COR-L47 (cell line): Measurements from ENCODE around the gene PRPSAP2.
"Not testable (repeated sequence)": the region's sequence is repeated elsewhere in the genome, so short reads cannot be mapped to it uniquely, and the experiment has no call there.

Experiments
- DNase-seq: peaks from one replicate; lab custom pipeline; 2025; lab: John Stamatoyannopoulos, UW

Gene PRPSAP2

DNA sequence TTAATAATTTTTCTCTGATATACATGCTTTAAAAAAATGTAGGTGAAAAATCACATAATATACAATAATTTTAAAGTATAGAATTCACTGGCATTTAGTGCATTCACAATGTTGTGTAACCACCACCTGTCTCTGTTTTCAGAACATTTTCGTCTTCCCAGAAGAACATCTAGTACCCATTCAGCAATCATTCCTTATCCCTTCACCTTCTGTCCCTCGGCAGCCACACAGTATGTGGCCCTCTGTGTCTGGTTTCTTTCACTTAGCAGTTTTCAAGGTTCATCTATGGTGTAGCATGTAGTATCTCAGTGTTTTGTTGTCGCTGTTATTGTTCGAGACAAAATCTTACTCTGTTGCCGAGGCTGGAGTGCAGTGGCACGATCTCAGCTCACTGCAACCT lies 33.6 kb downstream of the PRPSAP2 start:
- no peak for DNase-seq

DNA sequence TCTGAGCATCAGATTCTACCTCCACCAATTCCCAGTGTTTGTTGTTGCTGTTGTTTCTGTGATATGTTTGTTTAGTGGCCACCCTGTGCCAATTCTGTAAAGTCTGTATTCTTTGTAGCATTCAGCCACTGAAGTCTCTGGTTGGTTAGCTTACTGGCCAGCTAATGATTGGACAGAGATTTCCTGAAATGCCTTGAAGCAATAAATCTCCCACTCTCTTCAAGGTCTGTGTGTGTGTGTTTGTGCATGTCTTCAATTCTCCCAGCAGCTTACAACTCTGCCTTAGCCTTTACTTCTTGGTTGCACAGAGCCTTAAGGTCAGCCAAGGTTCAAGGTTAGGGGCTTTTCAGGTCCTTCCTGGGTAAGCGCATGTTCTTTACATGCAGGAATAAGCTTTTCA lies 38.2 kb downstream of the PRPSAP2 start:
- no peak for DNase-seq

DNA sequence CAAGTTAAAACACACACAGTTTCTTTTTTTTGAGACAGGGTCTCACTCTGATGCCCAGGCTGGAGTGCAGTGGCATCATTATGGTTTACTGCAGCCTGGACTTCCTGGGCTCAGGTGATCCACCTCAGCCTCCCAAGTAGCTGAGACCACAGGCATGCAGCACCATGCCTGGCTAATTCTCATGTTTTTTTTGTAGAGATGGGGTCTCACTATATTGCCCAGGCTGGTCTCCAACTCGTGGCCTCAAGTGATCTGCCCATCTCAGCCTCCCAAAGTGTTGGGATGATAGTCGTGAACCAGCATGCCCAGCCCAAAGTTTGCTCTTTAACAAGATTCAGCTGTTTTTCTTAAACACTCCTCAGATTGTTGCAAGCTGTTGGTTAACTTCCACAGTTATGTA lies 39.0 kb downstream of the PRPSAP2 start:
- DNase-seq = no peak

DNA sequence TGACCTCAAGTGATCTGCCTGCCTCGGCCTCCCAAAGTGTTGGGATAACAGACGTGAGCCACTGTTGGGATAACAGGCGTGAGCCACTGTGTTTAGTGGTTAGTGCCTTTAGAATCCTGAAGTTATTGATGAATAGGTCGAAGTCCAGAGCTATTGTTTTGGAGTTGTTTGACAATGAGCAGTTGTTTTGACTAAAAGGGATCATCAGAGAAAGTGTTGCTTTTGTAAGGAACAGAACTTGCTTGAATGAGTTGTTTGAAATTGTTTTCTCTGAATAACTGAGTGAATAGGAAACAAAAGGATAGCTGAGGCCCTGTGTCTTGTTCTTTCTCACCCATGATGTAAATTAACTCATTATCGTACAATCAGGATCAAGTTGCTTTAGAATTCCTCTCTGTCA lies 46.6 kb downstream of the PRPSAP2 start:
- no peak for DNase-seq

DNA sequence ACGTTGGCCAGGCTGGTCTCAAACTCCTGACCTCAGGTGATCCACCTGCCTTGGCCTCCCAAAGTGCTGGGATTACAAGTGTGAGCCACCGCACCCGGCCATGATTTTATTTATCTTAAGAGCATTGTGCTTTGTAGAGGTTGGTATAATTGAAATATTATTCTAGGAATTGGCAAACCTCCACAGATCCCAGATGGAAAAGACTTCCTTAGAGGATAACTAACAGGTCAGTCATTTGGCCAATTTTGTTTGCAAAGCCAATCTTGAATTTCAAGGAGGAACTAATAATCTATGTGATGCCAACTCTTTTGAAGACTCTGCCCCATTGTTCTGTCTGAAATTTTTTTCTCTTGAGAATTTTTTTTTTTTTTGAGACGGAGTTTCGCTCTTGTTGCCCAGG lies 47.3 kb downstream of the PRPSAP2 start:
- no peak for DNase-seq

DNA sequence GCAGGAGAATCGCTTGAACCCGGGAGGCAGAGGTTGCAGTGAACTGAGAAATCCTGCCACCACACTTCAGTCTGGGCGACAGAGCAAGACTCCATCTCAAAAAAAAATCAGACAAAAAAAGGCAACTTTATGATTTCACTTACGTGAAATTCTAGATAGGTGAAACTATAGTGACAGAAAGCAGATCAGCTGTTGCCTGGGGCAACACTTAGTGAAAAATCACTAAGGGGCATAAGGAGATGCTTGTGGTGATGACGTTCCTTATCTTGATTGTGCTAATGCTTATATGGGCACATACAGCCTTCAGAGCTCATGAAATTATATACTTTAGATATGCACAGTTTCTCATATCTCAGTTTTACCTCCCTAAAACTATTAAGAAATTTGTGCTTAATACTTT lies 52.4 kb downstream of the PRPSAP2 start:
- no peak for DNase-seq

DNA sequence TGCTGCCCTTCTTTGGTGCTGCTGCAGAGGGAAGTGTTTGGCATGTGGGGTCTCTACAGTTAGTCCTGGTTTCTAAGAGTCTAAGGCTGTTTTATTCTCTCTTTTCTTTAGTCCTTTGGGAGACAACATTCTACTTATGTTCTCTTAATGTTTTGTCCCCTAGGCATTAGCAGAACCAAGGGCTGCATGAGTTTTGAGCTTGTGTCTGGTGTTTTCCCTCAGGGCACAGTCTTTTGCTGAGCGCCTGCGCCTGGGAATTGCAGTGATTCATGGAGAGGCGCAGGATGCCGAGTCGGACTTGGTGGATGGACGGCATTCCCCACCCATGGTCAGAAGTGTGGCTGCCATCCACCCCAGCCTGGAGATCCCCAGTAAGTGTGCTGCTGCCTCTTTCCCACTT lies 53.0 kb downstream of the PRPSAP2 start:
- no peak for DNase-seq

DNA sequence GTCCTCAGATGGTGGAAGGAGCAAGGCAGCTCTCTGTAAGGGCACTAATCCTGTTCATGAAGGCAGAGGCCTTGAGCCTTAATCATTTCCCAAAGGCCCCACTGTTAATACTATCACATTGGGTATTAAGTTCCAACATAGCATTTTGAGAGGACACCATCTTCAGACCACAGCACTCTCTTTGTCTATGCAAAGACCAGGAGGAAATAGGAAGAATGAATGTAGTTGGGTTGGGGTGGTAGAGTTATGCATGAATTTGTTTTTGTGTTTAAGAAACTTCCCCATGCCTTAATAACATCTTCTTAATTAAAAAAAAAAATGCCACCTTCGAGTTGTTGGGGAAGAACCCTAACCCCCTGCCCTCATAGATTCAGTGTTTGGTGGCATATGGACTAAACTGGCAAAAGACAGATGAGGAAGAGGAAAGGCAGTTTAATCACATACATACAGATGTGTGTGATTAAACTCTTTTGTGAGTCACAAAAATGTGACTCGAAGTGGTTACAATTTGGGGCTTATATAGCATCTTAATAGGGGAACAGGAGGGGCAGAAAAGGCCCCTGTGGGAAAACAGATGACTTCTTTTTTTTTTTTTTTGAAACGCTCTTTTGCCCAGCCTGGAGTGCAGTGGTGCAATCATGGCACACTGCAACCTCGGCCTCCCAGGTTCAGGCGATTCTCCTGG lies 59.0 kb downstream of the PRPSAP2 start:
- no peak for DNase-seq

DNA sequence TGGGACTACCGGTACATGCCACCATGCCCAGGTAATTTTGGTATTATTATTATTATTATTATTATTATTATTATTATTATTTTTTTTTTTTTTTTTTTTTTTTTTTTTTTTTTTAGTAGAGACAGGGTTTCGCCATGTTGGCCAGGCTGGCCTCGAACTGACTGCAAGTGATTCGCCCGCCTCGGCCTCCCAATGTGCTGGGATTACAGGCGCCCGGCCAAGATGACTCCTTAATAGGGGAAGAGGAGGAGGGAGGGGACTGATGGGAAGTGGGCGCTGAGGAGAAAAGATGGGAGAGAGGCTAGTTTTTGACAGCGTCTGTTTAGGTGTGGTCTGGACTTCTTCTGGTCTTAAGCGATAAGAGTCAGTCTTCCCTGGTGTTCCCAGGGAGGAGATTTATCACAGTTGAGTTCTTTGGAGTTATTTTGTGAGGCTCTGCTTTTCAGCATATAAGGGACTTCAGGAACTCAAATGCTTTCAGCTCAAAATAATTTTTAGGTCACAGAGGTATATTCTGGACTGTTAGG lies 59.6 kb downstream of the PRPSAP2 start:
- no peak for DNase-seq

DNA sequence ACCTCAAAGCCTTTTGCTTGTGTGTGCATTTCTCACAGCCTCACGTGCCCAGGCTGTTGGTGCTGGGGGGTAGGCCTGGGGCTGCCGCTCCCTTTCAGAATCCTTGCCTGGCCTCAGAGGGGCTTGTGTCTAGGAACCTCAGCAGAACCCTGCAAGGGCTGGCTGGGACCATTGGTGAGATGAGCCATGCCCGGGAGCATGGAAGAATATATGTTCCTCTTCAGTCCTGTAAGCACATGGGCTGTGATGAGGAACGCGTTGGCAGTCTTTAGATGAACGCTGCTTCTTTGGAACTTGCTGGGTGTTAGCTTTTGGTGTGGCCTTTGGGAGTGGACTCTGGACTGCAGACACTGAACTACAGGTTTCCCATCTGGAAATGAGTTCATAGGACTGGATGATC lies 62.0 kb downstream of the PRPSAP2 start:
- DNase-seq = no peak

DNA sequence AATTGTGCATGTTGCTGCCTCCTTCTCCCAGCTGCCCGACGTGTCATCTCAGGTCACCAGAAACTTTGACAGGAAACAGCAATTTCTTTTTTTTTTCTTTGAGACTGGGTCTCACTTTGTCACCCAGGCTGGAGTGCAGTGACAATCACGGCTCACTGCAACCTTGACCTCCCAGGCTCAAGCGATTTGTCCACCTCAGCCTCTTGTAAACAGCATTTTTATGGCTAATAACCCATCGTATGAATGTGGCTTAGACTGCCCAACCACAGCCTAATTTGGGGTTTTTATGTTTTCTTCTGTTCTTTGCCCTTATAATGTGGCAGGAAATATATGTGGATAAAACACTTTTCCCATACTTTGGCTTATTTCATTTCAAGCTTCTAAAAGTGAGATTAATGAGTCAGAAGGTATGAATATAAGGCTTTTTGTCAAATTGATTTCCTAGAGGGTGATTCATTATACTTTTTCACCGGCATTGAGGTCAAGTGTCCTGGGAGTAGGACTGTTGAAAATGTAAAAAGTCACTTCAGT lies 63.0 kb downstream of the PRPSAP2 start:
- DNase-seq = no peak

DNA sequence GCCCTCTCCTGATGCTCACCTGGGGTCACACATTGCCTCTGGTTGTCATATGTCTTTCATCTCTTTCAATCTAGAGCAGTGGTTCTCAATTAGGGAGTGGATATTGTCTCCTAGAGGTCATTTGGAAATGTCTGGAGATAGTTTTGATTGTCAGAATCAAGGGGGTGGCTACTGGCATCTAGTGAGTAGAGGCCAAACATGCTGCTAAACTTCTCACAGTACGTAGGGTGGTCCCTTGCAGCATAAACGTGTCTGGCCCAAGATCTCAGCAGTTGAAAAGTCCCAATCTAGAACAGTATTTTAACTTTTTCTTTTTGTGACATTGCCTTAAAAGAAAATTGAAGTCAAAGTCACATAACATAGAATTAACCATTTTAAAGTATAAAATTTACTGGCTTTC lies 63.6 kb downstream of the PRPSAP2 start:
- no peak for DNase-seq

DNA sequence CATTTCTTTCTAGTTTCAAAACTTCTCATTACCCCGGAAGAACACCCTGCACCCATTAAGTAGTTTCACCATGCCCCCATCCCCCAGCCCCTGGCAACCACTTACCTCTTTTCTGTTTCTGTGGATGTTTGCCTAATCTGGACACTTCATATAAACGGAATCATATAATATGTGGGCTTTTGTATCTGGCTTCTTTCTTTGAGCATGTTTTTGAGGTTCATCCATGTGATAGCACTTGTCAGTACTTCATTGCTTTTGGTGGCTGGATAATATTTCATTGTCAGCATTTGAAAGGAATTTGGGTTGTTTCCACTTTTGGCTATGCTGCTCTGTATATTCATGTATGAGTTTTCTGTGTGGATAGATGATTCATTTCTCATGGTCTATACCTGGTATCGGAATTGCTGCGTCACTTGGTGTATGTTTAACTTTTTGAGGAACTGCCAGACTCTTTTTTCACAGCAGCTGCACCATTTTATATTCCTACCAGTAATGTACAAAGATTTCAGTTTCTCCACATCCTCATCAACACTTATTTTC lies 64.1 kb downstream of the PRPSAP2 start:
- no peak for DNase-seq

DNA sequence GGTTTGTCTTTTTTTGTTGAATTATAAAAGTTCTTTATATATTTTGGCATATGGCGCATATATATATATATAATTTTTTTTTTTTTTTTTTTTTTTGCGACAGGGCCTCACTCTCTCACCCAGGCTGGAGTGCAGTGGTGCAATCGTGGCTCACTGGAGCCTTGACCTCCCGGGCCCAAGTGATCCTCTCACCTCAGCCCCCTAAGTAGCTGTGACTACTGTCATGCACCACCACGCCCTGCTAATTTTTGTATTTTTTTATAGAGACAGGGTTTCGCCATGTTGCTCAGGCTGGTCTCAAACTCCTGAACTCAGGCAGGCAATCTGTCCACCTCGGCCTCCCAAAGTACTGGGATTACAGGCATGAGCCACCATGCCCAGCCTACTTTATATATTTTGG lies 64.7 kb downstream of the PRPSAP2 start:
- DNase-seq = not testable (repeated sequence)

DNA sequence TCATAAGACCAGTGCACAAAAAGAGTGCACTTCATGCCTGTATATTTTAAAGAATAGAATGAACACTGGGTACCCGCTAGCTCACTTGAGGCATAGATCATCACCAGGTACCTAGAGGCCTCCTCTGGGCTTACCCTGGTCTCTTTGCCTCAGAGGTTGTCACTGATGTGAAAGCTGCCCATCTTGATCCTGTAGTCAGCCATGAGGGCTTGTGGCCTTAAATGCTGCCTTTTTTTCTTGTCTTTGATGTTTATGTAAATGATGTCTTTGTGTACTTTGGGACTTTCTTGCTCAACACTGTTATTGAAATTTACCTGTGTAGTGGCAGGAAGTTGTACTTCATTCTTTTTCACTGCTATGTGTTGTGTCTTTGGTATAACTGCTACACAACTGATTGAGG lies 67.3 kb downstream of the PRPSAP2 start:
- no peak for DNase-seq

DNA sequence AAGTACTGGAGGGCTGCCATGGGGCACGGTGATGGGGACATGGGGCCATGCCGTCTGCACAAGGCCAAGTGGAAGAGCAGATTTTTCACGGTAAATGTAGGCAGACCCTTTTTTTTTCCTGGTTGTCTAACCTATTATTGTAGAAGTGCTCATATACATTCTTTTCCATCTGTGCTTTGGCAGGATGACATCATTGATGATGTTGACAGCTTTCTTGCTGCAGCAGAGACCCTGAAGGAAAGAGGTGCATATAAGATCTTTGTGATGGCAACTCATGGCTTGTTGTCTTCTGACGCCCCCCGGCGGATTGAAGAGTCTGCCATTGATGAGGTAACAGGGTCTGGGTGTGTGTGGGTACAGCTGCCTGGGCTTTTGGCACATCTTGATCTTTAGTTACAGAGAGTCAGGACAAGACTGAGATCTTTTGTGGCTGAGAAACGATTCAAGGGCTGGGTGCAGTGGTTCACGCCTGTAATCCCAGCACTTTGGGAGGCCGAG lies 70.7 kb downstream of the PRPSAP2 start:
- no peak for DNase-seq

DNA sequence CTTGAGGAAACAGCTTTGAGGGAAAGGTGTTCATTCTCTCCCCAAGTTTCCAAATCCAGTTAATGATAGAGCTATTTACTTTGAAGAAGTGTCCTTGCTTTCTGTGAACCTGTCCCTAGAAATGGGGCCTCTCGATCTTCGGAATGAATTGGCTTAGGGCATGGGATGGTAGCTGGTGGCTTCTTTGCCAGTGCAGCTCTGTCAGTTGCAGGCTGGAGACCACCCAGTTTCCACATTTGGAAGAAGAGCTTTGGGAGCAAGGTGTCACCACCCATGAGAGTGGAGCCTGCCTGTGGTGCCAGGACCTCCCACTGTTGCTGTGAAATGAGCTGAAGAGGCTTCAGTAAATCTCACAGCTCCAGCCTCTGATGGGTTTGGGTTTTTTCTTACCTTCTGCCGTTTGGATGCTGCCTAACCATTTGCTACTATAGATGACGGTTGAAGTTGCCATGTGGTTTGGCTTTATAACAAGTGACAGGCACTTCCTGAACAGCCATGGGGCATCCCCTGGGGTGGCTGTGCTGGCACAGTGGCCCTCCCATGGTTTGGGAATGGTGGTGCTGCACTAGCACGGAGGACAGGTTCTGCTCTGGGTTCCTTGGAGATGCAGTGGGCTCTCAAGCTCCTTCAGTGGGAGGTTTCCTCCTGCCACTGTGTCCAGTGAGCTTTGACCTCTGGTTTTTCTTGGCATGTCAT lies 74.6 kb downstream of the PRPSAP2 start:
- DNase-seq = no peak

DNA sequence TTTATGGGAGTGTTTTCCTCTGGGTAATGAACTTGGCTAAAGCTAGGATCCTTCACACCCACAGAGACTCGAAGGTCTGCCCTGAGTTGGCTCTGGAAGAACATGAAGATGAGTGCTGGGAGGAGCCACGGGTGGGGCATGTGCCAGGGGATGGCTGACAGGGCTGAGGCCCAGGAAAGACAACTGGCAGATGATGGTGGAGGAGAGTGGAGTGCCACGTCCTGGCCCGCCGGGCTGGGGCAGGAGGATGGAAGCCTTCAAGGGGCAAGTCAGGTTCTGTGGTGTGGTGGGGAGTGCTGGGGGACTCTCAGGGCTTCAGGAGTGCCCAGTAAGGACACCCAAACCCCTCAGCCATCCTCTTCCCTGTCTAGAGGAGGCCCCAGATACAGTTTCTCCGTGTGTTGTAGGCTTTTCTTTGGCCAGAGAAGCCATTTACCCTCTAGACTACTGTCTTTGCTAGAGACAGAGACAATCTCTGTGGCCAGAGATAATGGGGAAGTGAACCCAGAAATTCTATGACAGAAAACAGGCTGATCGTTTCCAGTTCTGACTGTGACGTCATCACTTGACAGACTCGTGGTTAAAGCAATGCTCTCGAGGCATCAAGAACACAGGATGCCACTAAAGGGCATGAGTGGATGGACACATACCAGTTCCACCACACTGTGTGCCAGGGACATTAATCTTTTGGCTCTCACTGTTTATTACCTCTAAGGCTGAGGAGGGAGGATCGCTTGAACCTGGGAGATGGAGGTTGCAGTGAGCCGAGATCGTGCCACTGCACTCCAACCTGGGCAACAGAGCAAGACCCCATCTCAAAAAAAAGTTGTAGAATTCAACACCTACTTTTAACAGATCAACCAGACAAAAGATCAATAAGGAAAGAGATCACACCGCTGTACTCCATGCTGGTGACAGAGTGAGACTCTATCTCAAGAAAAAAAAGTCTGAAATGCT lies 75.4 kb downstream of the PRPSAP2 start:
- no peak for DNase-seq

DNA sequence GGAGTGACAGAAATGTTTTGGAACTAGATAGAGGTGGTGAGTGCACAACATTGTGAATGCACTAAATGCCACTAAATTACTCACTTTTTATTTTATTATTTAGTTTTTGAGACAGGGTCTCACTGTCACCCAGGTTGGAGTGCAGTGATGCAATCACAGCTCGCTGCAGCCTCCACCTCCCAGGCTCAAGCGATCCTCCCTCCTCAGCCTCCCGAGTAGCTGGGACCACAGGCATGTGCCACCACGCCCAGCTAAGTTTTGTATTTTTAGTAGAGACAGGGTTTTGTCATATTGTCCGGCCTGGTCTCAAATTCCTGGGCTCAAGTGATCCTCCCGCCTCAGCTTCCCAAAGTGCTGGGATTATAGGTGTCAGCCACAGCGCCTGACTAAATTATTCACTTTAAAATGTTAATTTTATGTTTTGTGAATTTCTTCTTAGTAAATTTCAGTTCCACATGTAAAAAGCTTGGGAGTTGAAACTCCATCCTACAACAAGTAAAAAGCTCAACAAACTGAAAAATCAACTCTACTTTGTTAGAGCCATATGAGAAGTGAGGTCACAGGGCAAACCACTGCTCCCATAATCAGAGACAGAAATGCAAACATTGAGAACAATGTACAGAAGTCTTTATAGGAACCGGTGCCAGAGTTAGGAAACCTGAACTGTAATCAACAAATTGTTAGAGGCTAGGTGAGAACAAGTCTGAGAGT lies 80.2 kb downstream of the PRPSAP2 start:
- no peak for DNase-seq

DNA sequence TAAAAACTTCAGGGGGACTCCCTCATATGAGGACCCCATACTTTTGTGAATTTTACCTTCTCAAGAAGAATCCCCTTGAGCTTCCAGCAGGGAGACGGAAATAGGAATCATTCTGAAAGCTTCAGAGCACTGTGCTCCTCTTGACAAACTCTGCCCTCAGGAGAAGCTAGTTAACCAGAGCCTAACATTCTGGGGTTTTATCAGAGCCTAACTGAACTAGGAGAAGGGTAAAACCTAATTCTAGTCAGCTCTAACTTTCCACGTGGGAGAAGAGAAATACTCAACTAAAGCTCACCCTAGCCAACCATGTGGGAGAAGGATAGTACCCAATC lies 80.7 kb downstream of the PRPSAP2 start:
- no peak for DNase-seq

DNA sequence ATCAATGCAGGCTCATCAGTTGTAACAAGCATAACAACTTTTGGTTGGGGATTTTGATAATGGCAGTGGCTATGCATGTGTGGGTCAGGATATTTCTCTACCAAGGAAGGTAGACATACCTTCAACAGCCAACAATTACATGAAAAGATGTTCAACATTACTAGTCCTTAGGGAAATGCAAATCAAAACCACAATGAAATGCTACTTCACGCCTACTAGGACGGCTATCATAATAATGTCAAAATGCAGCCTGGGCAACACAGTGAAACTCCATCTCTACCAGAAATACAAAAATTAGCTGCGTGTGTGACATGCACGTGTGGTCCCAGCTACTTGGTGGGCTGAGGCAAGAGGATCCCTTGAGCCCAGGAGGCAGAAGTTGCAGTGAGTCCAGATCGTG lies 86.7 kb downstream of the PRPSAP2 start:
- no peak for DNase-seq
